Activated T-cell treated with anti-CD3 and anti-CD28 coated beads for 1 hour (primary cell): Measurements from ENCODE around the gene REL.
"Not testable (repeated sequence)": the region's sequence is repeated elsewhere in the genome, so short reads cannot be mapped to it uniquely, and the experiment has no call there.

Experiments
- DNase-seq: peaks from one replicate; pipeline ENCODE4 v3.0.0-alpha.2; 2020; ENCODE audit warnings: low read depth

The REL gene

GRCh38 chr2:60926741-60927552, 45.6 kb downstream of the REL start:
- no peak for DNase-seq

GRCh38 chr2:60932061-60932460, 50.7 kb downstream of the REL start:
- DNase-seq, result not testable (repeated sequence)

DNA sequence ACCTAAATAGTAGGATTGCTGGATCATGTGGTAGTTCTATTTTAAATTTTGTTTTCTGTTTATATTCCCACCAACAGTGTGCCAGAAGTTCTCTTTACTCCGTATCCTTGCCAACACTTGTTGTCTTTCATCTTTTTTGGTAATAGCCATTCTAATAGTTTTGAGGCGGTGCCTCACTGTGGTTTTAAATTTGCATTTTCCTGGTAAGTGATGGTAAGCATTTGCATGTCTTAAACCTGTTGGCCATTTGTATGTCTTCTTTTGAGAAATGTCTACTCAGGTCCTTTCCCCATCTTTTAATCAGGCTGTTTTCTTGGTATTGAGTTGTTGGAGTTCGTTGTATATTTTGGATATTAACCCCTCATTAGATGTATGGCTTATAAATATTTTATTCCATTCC, 51.6 kb downstream of the REL start:
- DNase-seq, result no peak

- DNase-seq, result no peak
Measured at GRCh38 chr2:60934165-60934722, 52.9 kb downstream of the REL start.

DNA sequence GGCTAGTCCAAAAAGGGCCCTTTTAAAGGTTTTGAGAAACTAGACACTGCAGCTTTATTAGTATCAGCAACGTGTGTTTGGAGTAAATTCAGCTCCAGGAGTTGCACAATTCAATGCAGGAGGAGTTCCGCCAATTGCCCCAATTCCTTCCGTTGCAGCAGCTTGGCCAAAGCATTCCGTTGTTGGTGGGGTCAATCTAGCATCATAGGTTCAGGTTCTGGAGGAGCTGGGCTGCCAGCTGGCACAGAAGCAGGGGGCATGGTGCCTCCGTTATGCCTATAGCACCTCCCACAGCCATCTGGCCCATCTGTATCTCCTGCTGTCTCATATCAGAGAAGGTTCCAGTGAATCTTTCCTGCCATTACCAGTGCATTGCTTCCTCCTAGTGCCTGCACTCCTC, 55.4 kb downstream of the REL start:
- no peak for DNase-seq

GRCh38 chr2:60938301-60938700, 56.9 kb downstream of the REL start:
- DNase-seq, result no peak

- DNase-seq, result no peak
Measured at GRCh38 chr2:60939622-60940021, 58.2 kb downstream of the REL start.

GRCh38 chr2:60945341-60945740, 64.0 kb downstream of the REL start:
- DNase-seq, result no peak

DNA sequence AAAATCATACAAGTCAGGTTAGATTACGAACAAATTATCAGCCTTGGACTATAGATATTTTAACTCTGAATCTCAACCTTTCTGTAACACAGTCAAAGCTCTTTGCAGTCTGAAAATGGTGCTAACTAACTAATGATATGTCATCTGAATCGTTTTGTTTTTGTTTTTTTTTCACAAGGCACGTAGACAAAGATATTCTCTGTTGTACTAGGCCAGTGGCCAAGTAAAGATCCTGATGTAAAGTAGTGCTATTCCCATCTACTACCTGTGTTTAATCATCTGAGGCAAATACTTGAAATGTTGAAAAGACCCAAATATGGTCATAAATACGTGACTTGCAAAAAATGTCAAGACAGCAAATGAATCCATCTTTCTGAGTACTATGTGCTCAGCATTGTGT, 65.7 kb downstream of the REL start:
- no peak for DNase-seq

- no peak for DNase-seq
Measured at GRCh38 chr2:60948161-60948560, 66.8 kb downstream of the REL start.

- no peak for DNase-seq
Measured at GRCh38 chr2:60948926-60949579, 67.7 kb downstream of the REL start.

GRCh38 chr2:60954139-60954538, 72.8 kb downstream of the REL start:
- no peak for DNase-seq

DNA sequence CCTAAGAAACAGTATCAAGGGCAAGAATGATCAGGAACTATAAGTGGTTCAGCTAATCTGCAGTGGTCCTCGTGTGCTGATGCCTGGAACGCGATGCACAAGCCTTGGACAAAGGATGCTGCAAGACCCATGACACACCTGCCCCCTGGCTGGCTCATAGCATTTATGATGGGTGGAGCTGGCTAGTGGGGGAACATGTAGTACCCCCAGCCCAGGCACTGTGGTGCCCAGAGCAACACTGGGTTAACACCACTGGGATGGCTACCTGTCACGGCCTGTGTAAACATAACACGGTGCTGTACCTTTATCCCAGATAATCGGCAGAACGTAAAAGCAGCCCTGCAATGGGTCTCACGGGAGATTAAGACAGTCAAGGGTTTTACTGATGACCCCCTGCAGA, 75.8 kb downstream of the REL start:
- DNase-seq, result no peak

DNA sequence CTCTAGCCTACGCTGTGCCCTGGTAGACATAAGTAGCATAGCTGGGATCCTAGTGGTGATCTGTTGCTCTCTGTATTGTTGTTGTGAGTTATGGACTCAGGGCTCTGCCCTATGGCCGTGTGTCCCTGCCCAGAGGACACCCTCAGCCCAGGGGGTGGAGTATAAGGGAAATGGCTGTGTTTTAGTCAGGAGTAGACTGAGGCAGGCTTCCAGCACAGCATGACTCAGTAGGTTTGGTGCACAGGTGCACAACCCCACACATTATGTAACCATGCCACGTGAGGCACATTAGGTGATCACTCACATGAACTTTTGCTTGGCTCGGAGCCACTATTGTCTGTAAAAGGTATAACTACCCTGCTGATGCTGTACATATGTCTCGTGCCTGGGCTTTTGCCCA, 76.3 kb downstream of the REL start:
- DNase-seq, result no peak

GRCh38 chr2:60958361-60958760, 77.0 kb downstream of the REL start:
- DNase-seq, result no peak

GRCh38 chr2:60958800-60959199, 77.4 kb downstream of the REL start:
- no peak for DNase-seq

DNA sequence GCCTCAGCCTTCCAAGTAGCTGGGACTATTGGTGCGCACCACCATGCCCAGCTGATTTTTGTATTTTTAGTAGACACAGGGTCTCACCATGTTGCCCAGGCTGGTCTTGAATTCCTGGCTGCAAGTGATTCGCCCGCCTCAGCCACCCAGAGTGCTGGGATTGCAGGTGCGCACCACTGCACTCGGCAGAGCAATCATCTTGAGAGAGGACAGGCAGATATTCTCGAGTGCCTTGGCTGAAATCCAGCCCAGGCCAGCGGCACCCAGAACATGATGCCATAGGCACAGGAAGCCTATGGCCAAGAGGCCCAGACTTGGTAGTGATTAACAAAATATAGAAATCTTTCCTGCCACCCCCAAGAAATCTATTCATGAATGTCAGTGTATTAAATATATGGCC, 78.1 kb downstream of the REL start:
- no peak for DNase-seq

GRCh38 chr2:60960706-60961105, 79.3 kb downstream of the REL start:
- no peak for DNase-seq

- DNase-seq, result no peak
Measured at GRCh38 chr2:60961457-60961856, 80.1 kb downstream of the REL start.

GRCh38 chr2:60962528-60962927, 81.2 kb downstream of the REL start:
- DNase-seq, result no peak

DNA sequence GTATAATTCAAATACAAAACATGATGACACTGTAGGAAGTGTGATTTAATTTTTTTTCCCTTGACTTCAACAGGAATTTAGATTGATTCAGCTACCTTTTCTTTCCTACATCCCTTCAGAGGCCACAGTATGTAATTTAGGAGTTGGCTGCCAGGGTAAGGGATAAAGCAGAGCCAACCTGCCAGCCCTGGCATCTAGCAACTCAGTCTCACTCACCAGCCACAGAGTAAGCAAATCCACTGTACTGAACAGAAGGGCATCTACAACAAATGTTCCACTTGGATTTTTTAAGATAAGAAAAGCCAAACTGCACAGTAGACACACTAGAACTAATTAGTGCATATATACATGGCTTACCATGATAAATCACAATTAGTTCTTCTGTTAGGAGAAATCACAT, 81.8 kb downstream of the REL start:
- DNase-seq, result no peak

DNA sequence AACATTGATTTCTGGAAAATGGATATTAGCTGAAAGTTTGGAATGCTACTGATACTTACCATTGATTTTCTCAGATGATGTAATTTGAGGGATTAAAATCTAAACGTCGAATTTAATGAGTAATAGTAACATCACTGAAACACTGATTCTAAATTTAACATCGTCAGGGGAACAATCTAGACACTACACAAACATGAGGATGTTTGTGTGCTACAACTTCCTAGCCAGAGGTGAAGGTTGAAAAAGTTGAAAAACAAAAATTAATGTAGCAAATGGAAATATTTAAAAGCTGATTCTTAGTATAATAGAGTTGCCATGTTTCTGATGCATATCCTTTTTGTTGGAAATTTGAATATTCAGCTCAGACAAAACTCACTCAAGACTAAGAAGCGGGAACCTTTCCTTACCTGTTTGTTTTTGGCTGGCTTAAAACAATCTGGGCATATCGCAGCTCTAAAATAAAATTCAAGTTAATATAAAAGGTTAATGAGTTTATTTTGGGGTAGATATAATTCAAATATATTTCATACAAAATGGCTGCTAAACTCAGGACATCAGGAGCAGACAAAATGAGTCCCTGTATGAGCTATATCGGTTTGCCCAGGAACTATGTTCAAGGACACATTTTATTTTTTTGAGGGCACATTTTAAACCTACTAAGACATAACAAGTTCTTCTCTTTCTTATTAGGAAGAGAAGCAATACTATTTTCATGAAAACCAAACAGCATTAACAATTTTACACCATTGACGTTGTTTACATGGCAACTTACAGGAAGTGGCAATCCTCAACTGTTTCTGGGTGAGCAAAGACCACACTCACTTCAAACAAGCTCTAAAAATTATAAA, 83.5 kb downstream of the REL start:
- no peak for DNase-seq

GRCh38 chr2:60965499-60965785, 84.1 kb downstream of the REL start:
- no peak for DNase-seq
